ENCODE data around the gene FOXN1. TPM values are rescaled to one million over a fixed set of nuclear protein-coding genes. Genes with fewer than 3 reads are reported as not detected.

Gene FOXN1
- total and polyA plus RNA-seq, 10 of the 15 experiments (the other 5 are each of a cell fraction or from before 2014, with no cell fraction given) = not detected

GRCh38 chr17:28488533-28489276, 17.4 kb upstream of the FOXN1 start (continued):
- no peak for TF ChIP-seq ATF3 (IDR thresholded peaks at IDR 0.05; ENCODE audit: borderline replicate concordance, extremely low read depth, low read depth, low read length)
- no peak for TF ChIP-seq BMI1 (IDR thresholded peaks at IDR 0.05; ENCODE audit: borderline replicate concordance)
- no peak for TF ChIP-seq HSF1 (IDR thresholded peaks at IDR 0.05; ENCODE audit: low read depth, low read length)

- no peak for FAIRE-seq
- H3K4me3 ChIP-seq = no peak overlapping the region
- RAD21 ChIA-PET (ENCODE audit: unreplicated experiment) = interaction anchor here (1.3 kb wide), 1 partner anchor 12 kb away, joined by 3 read pairs; no protein-coding TSS in a partner anchor
- no TSS peak for BruUV-seq (replicated peaks)
- TF ChIP-seq NFIC (IDR thresholded peaks at IDR 0.05; ENCODE audit: low read depth, low read length) (no peak), TAF1 (IDR thresholded peaks at IDR 0.05; ENCODE audit: borderline replicate concordance, low read depth, low read length) (no peak), DPF2 (IDR thresholded peaks at IDR 0.05) (no peak), MAX (IDR thresholded peaks at IDR 0.05; ENCODE audit: low read depth, low read length) (no peak), ZZZ3 (IDR thresholded peaks at IDR 0.05; ENCODE audit: control insufficient read depth, insufficient read length, low read depth) (no peak), NR2C2 (IDR thresholded peaks at IDR 0.05; ENCODE audit: borderline replicate concordance, control insufficient read depth, insufficient read length, low read depth) (no peak), TCF12 (IDR thresholded peaks at IDR 0.05; ENCODE audit: low read depth, low read length) (no peak), POLR2A (IDR thresholded peaks at IDR 0.05; ENCODE audit: low read depth, low read length) (no peak)
- POLR2A ChIA-PET = interaction anchor here (1.0 kb wide), 1 partner anchor 13 kb away, joined by 3 read pairs; no protein-coding TSS in a partner anchor
- CTCF ChIA-PET = interaction anchor here (1.4 to 16.1 kb wide), 2 partner anchors 47 to 55 kb away, joined by 3 to 316 read pairs; partner anchors contain the start of gene UNC119
- no peaks in the 10 kb centered on the region for H3K36me3 ChIP-seq (ENCODE audit: control insufficient read depth in 2 of 2, insufficient read depth in 2 of 2, low read length in 1 of 2)
- H4K20me1 ChIP-seq (ENCODE audit: control insufficient read depth, insufficient read depth) = no peaks in the 10 kb centered on the region
- in situ Hi-C loops (cut with MboI) = no loop called here
- 0 out of 2 replicates have a peak, but pooled peaks cover 6% of the 10 kb centered on the region for H3K4me1 ChIP-seq (ENCODE audit: control insufficient read depth, insufficient read depth, low read length)
- intact Hi-C loops (cut with micrococcal nuclease; ENCODE audit: unreplicated experiment) = loop anchor here (5.0 kb wide), 1 partner anchor 126 kb away; no protein-coding TSS in a partner anchor
- no peaks in the 10 kb centered on the region for H3K27me3 ChIP-seq (replicated peaks in 1 of 2; ENCODE audit: control insufficient read depth in 2 of 2, insufficient read depth in 2 of 2, low read length in 1 of 2)
- no peak overlapping the region for H3K27ac ChIP-seq (ENCODE audit: control insufficient read depth, insufficient read depth)
- no peak overlapping the region for H3K4me2 ChIP-seq (ENCODE audit: control insufficient read depth, insufficient read depth)
- H3K9me3 ChIP-seq (replicated peaks; ENCODE audit: control insufficient read depth, insufficient read depth, low read length) = peaks cover 2% of the 10 kb centered on the region; the same call in 2 of the 3 replicates
- SMC1A ChIA-PET (ENCODE audit: uncharacterized antibody, unreplicated experiment) = interaction anchor here (0.5 to 3.8 kb wide), 3 partner anchors 9 to 114 kb away, joined by 3 to 16 read pairs (median 3); no protein-coding TSS in a partner anchor
- no peak for ATAC-seq
- no peak overlapping the region for H2AFZ ChIP-seq (ENCODE audit: control insufficient read depth, low read depth, low read length)
- 58% methylated on average over 11 of the region's 11 CpGs for WGBS (ENCODE audit: insufficient coverage, insufficient replicate concordance, low lambda C conversion rate, missing lambda C conversion rate)
- no peak overlapping the region for H3K9ac ChIP-seq (ENCODE audit: control insufficient read depth, insufficient read depth, low read length)
- DNase-seq (ENCODE audit: low read depth, low spot score) = no peak
- H3K79me2 ChIP-seq (ENCODE audit: control insufficient read depth, insufficient read depth, low read length) = no peaks in the 10 kb centered on the region
Observed at GRCh38 chr17:28491286-28491685, 14.9 kb upstream of the FOXN1 start.

Data from GM12878 (cell line).